NB4 (cell line): ENCODE data around the gene GPR146.

Experiments
- POLR2A ChIP-seq: IDR thresholded peaks from 2 replicates; pipeline ENCODE4 v1.6.1; 2011; ENCODE audit warnings: mild to moderate bottlenecking; ENCODE audit not compliant: insufficient read length; ENCODE audit errors: extremely low read depth
- TF ChIP-seq, protein P1 (sequence below): IDR thresholded peaks from one replicate; pipeline ENCODE4 v1.5.1; 2012; ENCODE audit warnings: low read depth, low read length

DNA sequence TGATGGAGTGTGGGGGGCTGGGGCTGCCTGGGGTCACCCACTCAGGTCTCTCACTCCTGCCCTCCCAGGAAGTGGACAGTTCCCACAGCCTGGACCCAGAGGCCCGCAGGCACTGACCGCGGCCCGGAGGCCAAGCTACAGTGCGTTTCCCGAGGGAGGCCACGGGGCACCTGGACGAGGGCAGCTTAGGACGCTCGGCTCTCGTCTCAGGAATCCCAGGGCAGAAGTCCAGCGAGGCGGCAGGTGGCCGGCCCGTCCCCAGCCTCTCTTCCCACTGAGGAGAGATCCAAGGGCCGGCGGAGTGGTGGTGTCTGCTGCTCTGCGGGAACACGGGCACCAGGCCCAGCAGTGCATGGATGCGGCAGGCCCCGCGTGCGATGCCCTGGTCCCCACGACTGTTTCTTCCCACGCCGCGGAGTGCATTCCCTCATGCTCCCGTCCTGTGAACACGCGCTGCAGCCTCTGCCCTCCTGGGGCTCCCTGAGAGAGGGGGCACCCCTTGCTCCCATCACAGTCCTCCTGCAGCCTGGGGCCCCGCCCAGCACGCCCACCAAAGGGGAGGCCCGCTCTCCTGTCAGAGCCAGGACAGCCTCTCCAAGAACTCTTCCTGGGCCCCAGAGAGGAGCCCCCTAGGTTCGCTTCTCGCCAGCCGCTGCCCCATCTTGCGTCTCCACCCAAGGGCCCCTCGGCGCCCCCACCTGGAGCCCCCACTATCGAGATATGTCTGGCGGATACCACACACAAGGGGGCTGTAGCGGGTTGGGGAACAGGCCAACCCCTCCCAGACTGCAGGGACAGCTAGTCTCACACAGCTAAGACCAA lies 24.3 kb upstream of the GPR146 start:
- TF ChIP-seq, protein P1, sequence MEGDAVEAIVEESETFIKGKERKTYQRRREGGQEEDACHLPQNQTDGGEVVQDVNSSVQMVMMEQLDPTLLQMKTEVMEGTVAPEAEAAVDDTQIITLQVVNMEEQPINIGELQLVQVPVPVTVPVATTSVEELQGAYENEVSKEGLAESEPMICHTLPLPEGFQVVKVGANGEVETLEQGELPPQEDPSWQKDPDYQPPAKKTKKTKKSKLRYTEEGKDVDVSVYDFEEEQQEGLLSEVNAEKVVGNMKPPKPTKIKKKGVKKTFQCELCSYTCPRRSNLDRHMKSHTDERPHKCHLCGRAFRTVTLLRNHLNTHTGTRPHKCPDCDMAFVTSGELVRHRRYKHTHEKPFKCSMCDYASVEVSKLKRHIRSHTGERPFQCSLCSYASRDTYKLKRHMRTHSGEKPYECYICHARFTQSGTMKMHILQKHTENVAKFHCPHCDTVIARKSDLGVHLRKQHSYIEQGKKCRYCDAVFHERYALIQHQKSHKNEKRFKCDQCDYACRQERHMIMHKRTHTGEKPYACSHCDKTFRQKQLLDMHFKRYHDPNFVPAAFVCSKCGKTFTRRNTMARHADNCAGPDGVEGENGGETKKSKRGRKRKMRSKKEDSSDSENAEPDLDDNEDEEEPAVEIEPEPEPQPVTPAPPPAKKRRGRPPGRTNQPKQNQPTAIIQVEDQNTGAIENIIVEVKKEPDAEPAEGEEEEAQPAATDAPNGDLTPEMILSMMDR, result no peak
- TF ChIP-seq POLR2A, result no peak
